Glomerular visceral epithelial cell (primary cell): ENCODE data around the gene VPS51.

Experiments used
- DNase-seq: peaks from one replicate; pipeline ENCODE4 v3.0.0-alpha.2; 2016; ENCODE audit errors: extremely low spot score

The VPS51 gene

GRCh38 chr11:65095974-65096806, at the start of gene VPS51:
Gene VPS51, plus strand, starts transcription at chr11:65096214. Its CDS starts 37 bp downstream, at chr11:65096251.
- peak; percentile 85 for DNase-seq

GRCh38 chr11:65047581-65048422, 48.2 kb upstream of the VPS51 start:
- no peak for DNase-seq

- DNase-seq = no peak
These were observed 44.6 kb upstream of the VPS51 start for GRCh38 chr11:65051398-65051858.

GRCh38 chr11:65053827-65054508, 42.0 kb upstream of the VPS51 start:
- no peak for DNase-seq

- no peak for DNase-seq
These were observed 40.5 kb upstream of the VPS51 start for GRCh38 chr11:65055538-65055937.

- DNase-seq = no peak
These were observed 39.0 kb upstream of the VPS51 start for GRCh38 chr11:65056999-65057398.

GRCh38 chr11:65057526-65057925, 38.5 kb upstream of the VPS51 start:
- no peak for DNase-seq

GRCh38 chr11:65058012-65058411, 38.0 kb upstream of the VPS51 start:
- no peak for DNase-seq

GRCh38 chr11:65058419-65059054, 37.5 kb upstream of the VPS51 start, which contains the start of gene NAALADL1:
Gene NAALADL1, minus strand, starts transcription at chr11:65058553. Its CDS starts 32 bp downstream, at chr11:65058521.
- no peak for DNase-seq

- no peak for DNase-seq
These were observed 36.5 kb upstream of the VPS51 start for GRCh38 chr11:65059523-65059922.

- no peak for DNase-seq
These were observed 35.8 kb upstream of the VPS51 start for GRCh38 chr11:65059959-65060824.

- no peak for DNase-seq
These were observed 35.1 kb upstream of the VPS51 start for GRCh38 chr11:65060913-65061408.

- no peak for DNase-seq
These were observed 32.5 kb upstream of the VPS51 start for GRCh38 chr11:65063532-65063931.

GRCh38 chr11:65064847-65065240, 31.2 kb upstream of the VPS51 start:
- DNase-seq = no peak

GRCh38 chr11:65065851-65066250, 30.2 kb upstream of the VPS51 start:
- DNase-seq = no peak

- DNase-seq = no peak
These were observed 29.7 kb upstream of the VPS51 start for GRCh38 chr11:65066315-65066714.

GRCh38 chr11:65066805-65067291, 29.2 kb upstream of the VPS51 start:
- DNase-seq = no peak

- no peak for DNase-seq
These were observed 28.6 kb upstream of the VPS51 start for GRCh38 chr11:65067446-65067845.

GRCh38 chr11:65069217-65069616, 26.8 kb upstream of the VPS51 start:
- DNase-seq = peak; percentile 30
